Astrocyte of the cerebellum (primary cell): ENCODE data around the gene MAP3K14.

Experiments used
- DNase-seq: peaks from one replicate; pipeline ENCODE4 v3.0.0-alpha.2; 2011; ENCODE audit warnings: low read depth
- H3K4me3 ChIP-seq: 2 replicates; pipeline ENCODE4 v1.5.1; 2011; ENCODE audit warnings: mild to moderate bottlenecking, low read depth, low read length, moderate library complexity
- CTCF ChIP-seq: IDR thresholded peaks from 2 replicates; pipeline ENCODE4 v1.5.1; 2012; ENCODE audit warnings: low read length, low read depth, moderate library complexity, mild to moderate bottlenecking; ENCODE audit errors: missing control alignments
- in situ Hi-C: cut with HindIII; loops from 2 replicates; pipeline ENCODE4 v1.10.0; 2017; ENCODE audit warnings: low sequenced_read_pairs

The MAP3K14 gene

GRCh38 chr17:45229681-45230409 is 87.0 kb downstream of the MAP3K14 start:
- no peak for TF ChIP-seq CTCF
- in situ Hi-C loops, result no loop called here
- DNase-seq, result no peak
- H3K4me3 ChIP-seq, result no peak overlapping the region

GRCh38 chr17:45228763-45229539 is 87.9 kb downstream of the MAP3K14 start:
- H3K4me3 ChIP-seq, result no peak overlapping the region
- peak; percentile 38 for DNase-seq
- no peak for TF ChIP-seq CTCF
- in situ Hi-C loops, result no loop called here

GRCh38 chr17:45227926-45228762 is 88.7 kb downstream of the MAP3K14 start:
- in situ Hi-C loops, result no loop called here
- DNase-seq, result no peak
- no peak for TF ChIP-seq CTCF
- H3K4me3 ChIP-seq, result no peak overlapping the region

DNA sequence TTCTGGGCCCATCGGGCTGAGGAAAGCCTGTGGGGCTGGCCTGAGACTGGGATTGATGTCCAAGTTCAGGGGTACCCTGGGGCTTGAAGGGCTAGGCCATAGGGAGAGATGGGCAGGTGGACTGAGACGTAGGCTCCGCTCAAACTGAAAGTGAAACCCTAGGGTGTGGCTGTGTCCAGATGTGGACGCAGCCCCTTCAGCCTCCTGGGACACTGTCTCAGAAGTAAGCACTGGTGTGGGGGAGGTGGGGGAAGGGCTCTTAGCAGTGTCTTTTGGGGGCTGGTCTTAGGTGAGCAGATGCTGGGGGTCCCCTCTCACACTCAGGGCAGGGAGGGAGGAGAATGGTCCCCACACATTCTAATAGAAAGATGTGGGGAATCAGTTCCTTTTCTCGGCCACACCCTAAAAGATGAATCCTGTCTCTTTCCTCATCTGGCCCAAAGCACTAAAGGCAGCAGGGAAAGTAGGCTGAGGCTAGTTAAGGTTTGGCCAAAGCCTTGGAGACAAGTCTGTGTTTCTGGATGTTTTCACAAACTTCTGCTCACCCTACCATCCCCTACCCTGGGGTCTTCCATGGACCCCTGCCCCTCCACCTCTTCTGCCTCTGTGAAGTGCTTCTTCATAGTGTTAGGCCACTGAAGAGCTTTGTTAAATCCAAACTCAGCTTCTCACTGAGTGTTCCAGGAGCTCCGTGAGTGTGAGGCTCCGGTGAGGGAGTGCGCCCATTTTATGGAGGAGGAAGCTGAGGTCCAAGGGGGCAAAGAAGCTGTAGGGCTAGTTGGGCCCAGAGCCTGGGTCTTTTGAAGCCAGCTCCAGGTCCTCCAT is 89.5 kb downstream of the MAP3K14 start:
- no peak for TF ChIP-seq CTCF
- DNase-seq, result no peak
- H3K4me3 ChIP-seq, result no peak overlapping the region
- in situ Hi-C loops, result no loop called here

- DNase-seq, result no peak
- H3K4me3 ChIP-seq, result no peak overlapping the region
- in situ Hi-C loops, result no loop called here
- no peak for TF ChIP-seq CTCF
These were observed 90.2 kb downstream of the MAP3K14 start for GRCh38 chr17:45226576-45226975.
